ENCODE data around the gene CXCR3. TPM values are rescaled to one million over a fixed set of nuclear protein-coding genes. Genes with fewer than 3 reads are reported as not detected.
A peak's percentile ranks its signal among the peaks of the same experiment; 100 is the strongest.
"Not testable (repeated sequence)": the region's sequence is repeated elsewhere in the genome, so short reads cannot be mapped to it uniquely, and the experiment has no call there.

Gene CXCR3
- total RNA-seq, 2 experiments from 2014 or later: 42.4 to 43.8 TPM

DNA sequence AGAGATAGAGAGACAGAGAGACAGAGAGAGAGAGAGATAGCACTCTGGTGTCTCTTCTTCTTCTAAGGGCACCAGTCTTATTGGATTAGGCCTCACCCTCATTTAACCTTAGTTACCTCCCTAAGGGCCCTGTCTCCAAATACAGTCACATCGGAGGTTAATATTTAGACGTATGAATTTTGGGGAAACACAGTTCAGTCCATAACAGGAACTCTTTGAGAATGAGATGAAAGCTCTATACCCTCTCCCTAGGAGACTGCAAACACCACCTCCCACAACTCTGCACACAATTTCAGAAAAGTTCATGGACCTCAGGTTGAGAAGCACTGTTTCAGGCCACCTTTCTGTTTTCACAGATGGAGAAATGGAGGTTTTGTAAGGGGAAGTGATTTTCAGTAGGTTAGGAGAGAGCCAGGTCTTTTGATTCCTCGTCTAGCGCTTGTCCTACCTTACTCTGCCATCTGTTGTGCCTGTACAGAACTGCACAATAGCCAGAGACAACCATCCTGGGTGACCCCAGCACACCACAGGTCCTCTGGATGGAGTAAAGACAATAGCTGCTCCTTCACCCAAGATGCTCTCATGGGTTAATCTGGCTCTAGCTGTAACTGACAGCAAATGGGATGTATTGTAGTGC, 32.1 kb upstream of the CXCR3 start:
- TF ChIP-seq, protein P1, sequence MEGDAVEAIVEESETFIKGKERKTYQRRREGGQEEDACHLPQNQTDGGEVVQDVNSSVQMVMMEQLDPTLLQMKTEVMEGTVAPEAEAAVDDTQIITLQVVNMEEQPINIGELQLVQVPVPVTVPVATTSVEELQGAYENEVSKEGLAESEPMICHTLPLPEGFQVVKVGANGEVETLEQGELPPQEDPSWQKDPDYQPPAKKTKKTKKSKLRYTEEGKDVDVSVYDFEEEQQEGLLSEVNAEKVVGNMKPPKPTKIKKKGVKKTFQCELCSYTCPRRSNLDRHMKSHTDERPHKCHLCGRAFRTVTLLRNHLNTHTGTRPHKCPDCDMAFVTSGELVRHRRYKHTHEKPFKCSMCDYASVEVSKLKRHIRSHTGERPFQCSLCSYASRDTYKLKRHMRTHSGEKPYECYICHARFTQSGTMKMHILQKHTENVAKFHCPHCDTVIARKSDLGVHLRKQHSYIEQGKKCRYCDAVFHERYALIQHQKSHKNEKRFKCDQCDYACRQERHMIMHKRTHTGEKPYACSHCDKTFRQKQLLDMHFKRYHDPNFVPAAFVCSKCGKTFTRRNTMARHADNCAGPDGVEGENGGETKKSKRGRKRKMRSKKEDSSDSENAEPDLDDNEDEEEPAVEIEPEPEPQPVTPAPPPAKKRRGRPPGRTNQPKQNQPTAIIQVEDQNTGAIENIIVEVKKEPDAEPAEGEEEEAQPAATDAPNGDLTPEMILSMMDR (IDR thresholded peaks at IDR 0.05): peak; percentile 53
- ATAC-seq: peak; percentile 97
- DNase-seq: peak; percentile 62
- ChIA-PET POLR2A (interaction anchor here (0.7 kb wide), 1 partner anchor 34 kb away, joined by 3 read pairs; no protein-coding TSS in a partner anchor), CTCF (interaction anchor here (0.7 to 3.9 kb wide), 7 partner anchors 12 to 99 kb away, joined by 3 to 28 read pairs (median 3); partner anchors contain the start of gene CXCR3)
- H3K27ac Mint-ChIP-seq: peak overlapping the region; percentile 38
- no peak overlapping the region for H3K4me3 Mint-ChIP-seq
- intact Hi-C loops (cut with micrococcal nuclease): loop anchor here (5.0 kb wide), 1 partner anchor 33 kb away; the partner anchor contains the start of gene CXCR3
- no peaks in the 10 kb centered on the region for H3K27me3 Mint-ChIP-seq
- H3K9me3 Mint-ChIP-seq: no peaks in the 10 kb centered on the region
- H3K36me3 Mint-ChIP-seq (ENCODE audit: low read depth): no peaks in the 10 kb centered on the region
- peaks cover 25% of the 10 kb centered on the region for H3K4me1 Mint-ChIP-seq (ENCODE audit: low read depth)

DNA sequence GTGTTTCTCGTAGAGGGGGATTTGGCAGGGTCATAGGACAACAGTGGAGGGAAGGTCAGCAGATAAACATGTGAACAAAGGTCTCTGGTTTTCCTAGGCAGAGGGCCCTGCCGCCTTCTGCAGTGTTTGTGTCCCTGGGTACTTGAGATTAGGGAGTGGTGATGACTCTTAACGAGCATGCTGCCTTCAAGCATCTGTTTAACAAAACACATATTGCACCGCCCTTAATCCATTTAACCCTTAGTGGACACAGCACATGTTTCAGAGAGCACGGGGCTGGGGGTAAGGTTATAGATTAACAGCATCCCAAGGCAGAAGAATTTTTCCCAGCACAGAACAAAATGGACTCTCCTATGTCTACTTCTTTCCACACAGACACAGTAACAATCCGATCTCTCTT, 26.1 kb upstream of the CXCR3 start:
- ATAC-seq; H3K9me3 Mint-ChIP-seq; H3K36me3 Mint-ChIP-seq (ENCODE audit: low read depth); CTCF ChIA-PET; intact Hi-C loops (cut with micrococcal nuclease); POLR2A ChIA-PET; DNase-seq; H3K27me3 Mint-ChIP-seq; H3K27ac Mint-ChIP-seq; H3K4me3 Mint-ChIP-seq: not testable (repeated sequence)
- H3K4me1 Mint-ChIP-seq (ENCODE audit: low read depth): peaks cover 12% of the 10 kb centered on the region

DNA sequence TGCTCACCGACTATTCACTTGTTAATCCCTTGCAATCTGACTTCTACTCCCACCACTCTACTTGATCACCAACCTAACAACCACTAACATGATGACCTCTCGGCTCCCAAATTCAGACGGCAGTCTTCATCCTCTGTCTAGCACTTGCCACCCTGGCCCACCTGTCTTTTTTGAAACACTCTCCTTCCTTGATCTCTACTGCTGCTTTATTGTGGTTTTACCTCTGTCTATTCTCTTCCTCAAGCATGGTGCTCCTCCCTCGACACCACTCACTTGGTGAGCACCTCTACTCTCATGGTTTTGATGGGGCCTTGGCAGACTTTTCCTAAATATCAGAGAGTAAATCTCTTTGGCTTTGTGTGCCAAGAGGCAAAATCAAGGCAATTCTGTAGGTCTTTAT, 21.7 kb upstream of the CXCR3 start:
- DNase-seq: no peak
- H3K27me3 Mint-ChIP-seq: no peaks in the 10 kb centered on the region
- ChIA-PET POLR2A (interaction anchor here (4.1 kb wide), 1 partner anchor 21 kb away, joined by 30 read pairs; the partner anchor contains the start of gene CXCR3), CTCF (no interaction called here)
- H3K9me3 Mint-ChIP-seq: no peaks in the 10 kb centered on the region
- H3K4me3 Mint-ChIP-seq: no peak overlapping the region
- H3K27ac Mint-ChIP-seq: no peak overlapping the region
- ATAC-seq: no peak
- TF ChIP-seq, protein P1 (IDR thresholded peaks at IDR 0.05): no peak
- H3K4me1 Mint-ChIP-seq (ENCODE audit: low read depth): peaks cover 21% of the 10 kb centered on the region
- intact Hi-C loops (cut with micrococcal nuclease): no loop called here
- H3K36me3 Mint-ChIP-seq (ENCODE audit: low read depth): no peaks in the 10 kb centered on the region

DNA sequence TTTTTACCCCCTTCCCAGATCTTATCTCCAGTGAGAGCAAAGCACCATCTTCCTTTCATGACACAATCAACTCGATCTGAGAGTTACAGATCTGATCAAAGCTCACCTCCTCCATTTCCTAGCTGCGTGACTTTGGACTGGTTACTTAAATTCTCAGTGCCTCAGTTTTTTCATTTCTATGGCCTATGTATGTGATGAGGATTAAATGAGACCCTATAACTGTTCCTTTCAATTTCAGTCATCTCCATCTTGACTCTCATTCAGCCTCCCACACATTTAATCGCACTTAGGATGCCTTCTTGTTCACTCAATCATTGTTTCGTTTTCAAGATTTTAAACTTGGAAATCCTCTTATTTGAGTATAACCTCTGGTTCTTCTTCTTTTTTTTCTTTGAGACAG, 20.1 kb upstream of the CXCR3 start:
- ATAC-seq (peak; percentile 65), DNase-seq (no peak)
- no peaks in the 10 kb centered on the region for H3K9me3 Mint-ChIP-seq
- no peak overlapping the region for H3K27ac Mint-ChIP-seq
- TF ChIP-seq, protein P1 (IDR thresholded peaks at IDR 0.05): no peak
- H3K4me1 Mint-ChIP-seq (ENCODE audit: low read depth): peaks cover 24% of the 10 kb centered on the region
- ChIA-PET POLR2A (interaction anchor here (0.6 to 4.1 kb wide), 5 partner anchors 9 to 23 kb away, joined by 3 to 30 read pairs (median 9); partner anchors contain the start of gene CXCR3), CTCF (interaction anchor here (0.6 to 1.4 kb wide), 3 partner anchors 12 to 20 kb away, joined by 3 read pairs; partner anchors contain the start of gene CXCR3)
- no peak overlapping the region for H3K4me3 Mint-ChIP-seq
- H3K27me3 Mint-ChIP-seq: no peaks in the 10 kb centered on the region
- intact Hi-C loops (cut with micrococcal nuclease): no loop called here
- no peaks in the 10 kb centered on the region for H3K36me3 Mint-ChIP-seq (ENCODE audit: low read depth)

DNA sequence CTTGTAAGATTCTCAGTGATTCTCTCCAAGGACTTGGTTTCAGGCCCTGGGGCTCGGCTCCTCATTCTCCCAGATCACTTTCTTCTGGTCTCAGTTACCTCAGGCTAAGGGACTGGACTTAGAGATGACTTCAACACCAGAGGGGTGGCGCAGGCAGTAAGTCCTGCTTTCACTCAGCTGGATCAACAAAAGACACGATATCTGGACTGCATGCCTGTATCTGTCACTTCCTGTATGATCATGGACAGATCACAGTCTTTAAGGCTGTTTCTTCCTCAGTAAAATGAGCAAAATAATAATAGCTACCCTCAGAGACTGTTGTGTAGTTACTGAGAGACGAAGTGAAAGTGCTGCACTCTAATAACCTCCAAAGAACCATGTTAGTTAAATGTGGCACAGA, 19.5 kb upstream of the CXCR3 start:
- Mint-ChIP-seq H3K27me3 (no peaks in the 10 kb centered on the region), H3K4me3 (no peak overlapping the region), H3K27ac (no peak overlapping the region), H3K4me1 (ENCODE audit: low read depth) (peaks cover 26% of the 10 kb centered on the region), H3K36me3 (ENCODE audit: low read depth) (no peaks in the 10 kb centered on the region), H3K9me3 (no peaks in the 10 kb centered on the region)
- ChIA-PET CTCF (interaction anchor here (0.6 to 1.4 kb wide), 3 partner anchors 13 to 19 kb away, joined by 3 read pairs; partner anchors contain the start of gene CXCR3), POLR2A (interaction anchor here (0.5 to 4.1 kb wide), 7 partner anchors 9 to 315 kb away, joined by 3 to 30 read pairs (median 5); partner anchors contain the start of genes CXCR3 and OGT)
- intact Hi-C loops (cut with micrococcal nuclease): no loop called here
- ATAC-seq: peak; percentile 34
- TF ChIP-seq, protein P1 (IDR thresholded peaks at IDR 0.05): no peak
- DNase-seq: peak; percentile 16
